ENCODE results near the gene C3orf49.

GRCh38 chr3:63845215-63845614 is 26.1 kb downstream of the C3orf49 start:
- no peak for TF ChIP-seq CTCF (IDR thresholded peaks at IDR 0.05 in 4 of 5, conservative IDR thresholded peaks at IDR 0.05 in 1 of 5)
- TF ChIP-seq POLR2A (IDR thresholded peaks at IDR 0.05), result no peak

Data from gastrocnemius medialis (tissue), 4 donors.